B cell (primary cell): ENCODE results near the gene PARD3. TPM values are rescaled to one million over a fixed set of nuclear protein-coding genes. Genes with fewer than 3 reads are reported as not detected.

Experiments used
- ATAC-seq: fragments of 200-7000 bp; cut with Tn5 transposase; one replicate; pipeline ENCODE4 v1.10.0; 2021; ENCODE audit warnings: low read depth, mild to moderate bottlenecking, moderate number of reproducible peaks, moderate library complexity
- CTCF ChIA-PET: fragments of 350-600 bp; sonication (Branson Sonifier 250); formaldehyde crosslinking; loops from one replicate; lab custom pipeline; 2021; ENCODE audit warnings: antibody characterized with exemption, inconsistent platforms; lab: Charles Lee
- POLR2A ChIA-PET: fragments of 350-600 bp; sonication (Branson Sonifier 250); formaldehyde crosslinking; loops from one replicate; lab custom pipeline; 2021; ENCODE audit warnings: antibody characterized with exemption; lab: Charles Lee
- DNase-seq: peaks from one replicate; pipeline ENCODE4 v3.0.0; 2013
- H2AFZ ChIP-seq: 2 replicates; pipeline ENCODE4 v1.6.1; 2012; ENCODE audit warnings: mild to moderate bottlenecking, low read depth, low read length; ENCODE audit not compliant: insufficient read depth, poor library complexity, severe bottlenecking
- H3K27ac ChIP-seq, 2 donors: 1 replicate in 1 of 2; 2 replicates in 1 of 2; pipeline ENCODE4 v1.5.1; 2012 to 2013; ENCODE audit warnings: low read length in 2 of 2, mild to moderate bottlenecking in 2 of 2, moderate library complexity in 1 of 2
- H3K27me3 ChIP-seq, 4 experiments: fragments of 200-600 bp in 1 of 4; sonication (generic) in 1 of 4; replicated peaks in 1 of 4; 1 replicate in 2 of 4; 2 replicates in 2 of 4; pipeline versions ENCODE4 v1.6.1 to v1.7.0; 2013 to 2016; ENCODE audit warnings: low read length in 3 of 4, mild to moderate bottlenecking in 2 of 4, mixed read lengths in 1 of 4, moderate library complexity in 1 of 4; ENCODE audit not compliant: insufficient read depth in 4 of 4, control insufficient read depth in 3 of 4; ENCODE audit errors: control extremely low read depth in 1 of 4
- H3K36me3 ChIP-seq, 2 experiments: replicated peaks in 1 of 2; 1 replicate in 1 of 2; 2 replicates in 1 of 2; pipeline versions ENCODE4 v1.6.1 to v1.7.1; 2013; ENCODE audit warnings: low read length in 1 of 2; ENCODE audit not compliant: insufficient read depth in 2 of 2, control insufficient read depth in 1 of 2; ENCODE audit errors: control extremely low read depth in 1 of 2, extremely low read depth in 1 of 2
- H3K4me1 ChIP-seq, 2 donors: fragments of 200-600 bp in 1 of 2; sonication (generic) in 1 of 2; 1 replicate in 1 of 2; 2 replicates in 1 of 2; pipeline versions ENCODE4 v1.5.1 to v1.6.1; 2013 to 2017; ENCODE audit warnings: low read length in 2 of 2; ENCODE audit not compliant: control insufficient read depth in 2 of 2, insufficient read depth in 2 of 2
- H3K4me2 ChIP-seq: replicated peaks from 2 replicates; pipeline ENCODE3; 2012; ENCODE audit warnings: mild to moderate bottlenecking, low read depth, low read length; ENCODE audit not compliant: poor library complexity, severe bottlenecking
- H3K4me3 ChIP-seq, 5 experiments: fragments of 200-600 bp in 1 of 5; sonication (generic) in 1 of 5; 1 replicate in 3 of 5; 2 replicates in 2 of 5; pipeline versions ENCODE4 v1.5.1 to v1.7.0; 2011 to 2016; ENCODE audit warnings: low read length in 4 of 5, mild to moderate bottlenecking in 4 of 5, low read depth in 2 of 5, control low read depth in 1 of 5, moderate library complexity in 1 of 5; ENCODE audit not compliant: insufficient read depth in 1 of 5; ENCODE audit errors: control extremely low read depth in 1 of 5, extremely low read depth in 1 of 5
- H3K79me2 ChIP-seq: fragments of 200-600 bp; sonication (generic); one replicate; pipeline ENCODE4 v1.6.0; 2016; ENCODE audit warnings: low read length; ENCODE audit not compliant: control insufficient read depth, insufficient read depth
- H3K9ac ChIP-seq: fragments of 200-600 bp; sonication (generic); 2 replicates; pipeline ENCODE4 v1.6.1; 2017; ENCODE audit warnings: mild to moderate bottlenecking, low read length, moderate library complexity
- H3K9me3 ChIP-seq, 3 donors: one replicate each; pipeline versions ENCODE4 v1.6.1 to v1.7.1; 2013; ENCODE audit warnings: low read length in 2 of 3; ENCODE audit not compliant: control insufficient read depth in 2 of 3, insufficient read depth in 1 of 3; ENCODE audit errors: control extremely low read depth in 1 of 3
- H4K20me1 ChIP-seq: 2 replicates; pipeline ENCODE4 v1.6.0; 2012; ENCODE audit warnings: mild to moderate bottlenecking, low read length; ENCODE audit not compliant: insufficient read depth, control insufficient read depth, poor library complexity, severe bottlenecking
- H3K27ac Mint-ChIP-seq: one replicate; pipeline ENCODE4 v1.8.0; 2021; ENCODE audit warnings: mixed read lengths
- H3K27me3 Mint-ChIP-seq: one replicate; pipeline ENCODE4 v1.8.0; 2021; ENCODE audit warnings: mixed read lengths
- H3K4me1 Mint-ChIP-seq: one replicate; pipeline ENCODE4 v1.8.0; 2021; ENCODE audit warnings: mixed read lengths
- H3K4me3 Mint-ChIP-seq: one replicate; pipeline ENCODE4 v1.8.0; 2021; ENCODE audit warnings: mixed read lengths
- H3K9me3 Mint-ChIP-seq: one replicate; pipeline ENCODE4 v1.8.0; 2022; ENCODE audit warnings: mixed read lengths; ENCODE audit not compliant: insufficient read depth
- EZH2 ChIP-seq: IDR thresholded peaks from 2 replicates; pipeline ENCODE4 v1.6.1; 2012; ENCODE audit warnings: borderline replicate concordance, low read depth, mild to moderate bottlenecking, moderate library complexity, low read length; ENCODE audit not compliant: insufficient read depth, poor library complexity, severe bottlenecking
- WGBS: methylation state at CpG from one replicate; pipeline ENCODE4 v1.1.5; 2013; ENCODE audit warnings: missing lambda C conversion rate; ENCODE audit not compliant: insufficient coverage; 5-methylcytosine and 5-hydroxymethylcytosine counted together
- intact Hi-C: fragments of 100-400 bp; cut with micrococcal nuclease; formaldehyde crosslinking; loops from one replicate; pipeline ENCODE4 v1.10.0; 2022
- polyA plus RNA-seq: library from polyadenylated mRNA; depleted of rRNA; stranded (reverse); fragments of >200 nt; gene quantifications from 2 replicates; pipeline ENCODE4 v1.2.3, GENCODE V29; 2012
- total RNA-seq, 2 donors: library from RNA; stranded (reverse); fragments of 120-200 nt in 1 of 2; gene quantifications; 1 replicate in 1 of 2; 2 replicates in 1 of 2; pipeline versions ENCODE4 v1.2.3 to v1.2.4, GENCODE V29; 2013 to 2022
- TF ChIP-seq, protein P1 (sequence below): fragments of 200-600 bp; IDR thresholded peaks from one replicate; pipeline ENCODE4 v1.8.0; 2022; ENCODE audit warnings: antibody characterized with exemption, mild to moderate bottlenecking

Gene PARD3
- total and polyA plus RNA-seq, 2 donors (not counting 1 experiment from before 2014, with no cell fraction given), result not detected

GRCh38 chr10:34786464-34786863, 28.6 kb downstream of the PARD3 start:
- POLR2A ChIA-PET, result no interaction called here
- H3K4me1 ChIP-seq, result no peaks in the 10 kb centered on the region
- no peak overlapping the region for H2AFZ ChIP-seq
- no peak overlapping the region for H3K9ac ChIP-seq
- TF ChIP-seq EZH2, result no peak
- no peaks in the 10 kb centered on the region for H4K20me1 ChIP-seq
- no peak overlapping the region for H3K4me2 ChIP-seq
- H3K27ac Mint-ChIP-seq, result no peak overlapping the region
- no peaks in the 10 kb centered on the region for H3K79me2 ChIP-seq
- no CpG with 5 or more reads among the region's 1 CpG for WGBS
- no peak overlapping the region for H3K4me3 ChIP-seq
- intact Hi-C loops, result no loop called here
- H3K27ac ChIP-seq, result no peak overlapping the region
- no peaks in the 10 kb centered on the region for H3K27me3 ChIP-seq
- H3K9me3 Mint-ChIP-seq, result no peaks in the 10 kb centered on the region
- H3K27me3 Mint-ChIP-seq, result peaks cover 2% of the 10 kb centered on the region
- no peaks in the 10 kb centered on the region for H3K36me3 ChIP-seq
- no peaks in the 10 kb centered on the region for H3K4me1 Mint-ChIP-seq
- CTCF ChIA-PET, result no interaction called here
- ATAC-seq (no peak), DNase-seq (no peak)
- no peaks in the 10 kb centered on the region for H3K9me3 ChIP-seq
- H3K4me3 Mint-ChIP-seq, result no peak overlapping the region

GRCh38 chr10:34781711-34782110, 33.4 kb downstream of the PARD3 start:
- H3K4me1 Mint-ChIP-seq, result peaks cover 6% of the 10 kb centered on the region
- POLR2A ChIA-PET, result no interaction called here

More at GRCh38 chr10:34781711-34782110, 33.4 kb downstream of the PARD3 start:
- Mint-ChIP-seq H3K27me3 (peaks cover 5% of the 10 kb centered on the region), H3K27ac (no peak overlapping the region), H3K4me3 (no peak overlapping the region), H3K9me3 (no peaks in the 10 kb centered on the region)
- H3K9ac ChIP-seq, result no peak overlapping the region
- H3K4me1 ChIP-seq, result no peaks in the 10 kb centered on the region
- CTCF ChIA-PET, result no interaction called here
- H4K20me1 ChIP-seq, result no peaks in the 10 kb centered on the region
- ATAC-seq, result no peak
- TF ChIP-seq, protein P1, sequence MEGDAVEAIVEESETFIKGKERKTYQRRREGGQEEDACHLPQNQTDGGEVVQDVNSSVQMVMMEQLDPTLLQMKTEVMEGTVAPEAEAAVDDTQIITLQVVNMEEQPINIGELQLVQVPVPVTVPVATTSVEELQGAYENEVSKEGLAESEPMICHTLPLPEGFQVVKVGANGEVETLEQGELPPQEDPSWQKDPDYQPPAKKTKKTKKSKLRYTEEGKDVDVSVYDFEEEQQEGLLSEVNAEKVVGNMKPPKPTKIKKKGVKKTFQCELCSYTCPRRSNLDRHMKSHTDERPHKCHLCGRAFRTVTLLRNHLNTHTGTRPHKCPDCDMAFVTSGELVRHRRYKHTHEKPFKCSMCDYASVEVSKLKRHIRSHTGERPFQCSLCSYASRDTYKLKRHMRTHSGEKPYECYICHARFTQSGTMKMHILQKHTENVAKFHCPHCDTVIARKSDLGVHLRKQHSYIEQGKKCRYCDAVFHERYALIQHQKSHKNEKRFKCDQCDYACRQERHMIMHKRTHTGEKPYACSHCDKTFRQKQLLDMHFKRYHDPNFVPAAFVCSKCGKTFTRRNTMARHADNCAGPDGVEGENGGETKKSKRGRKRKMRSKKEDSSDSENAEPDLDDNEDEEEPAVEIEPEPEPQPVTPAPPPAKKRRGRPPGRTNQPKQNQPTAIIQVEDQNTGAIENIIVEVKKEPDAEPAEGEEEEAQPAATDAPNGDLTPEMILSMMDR, result no peak
- TF ChIP-seq EZH2, result no peak
- H3K9me3 ChIP-seq, result no peaks in the 10 kb centered on the region
- H2AFZ ChIP-seq, result no peak overlapping the region
- intact Hi-C loops, result no loop called here
- H3K27ac ChIP-seq, result no peak overlapping the region
- H3K4me3 ChIP-seq, result no peak overlapping the region
- no peaks in the 10 kb centered on the region for H3K27me3 ChIP-seq
- no peaks in the 10 kb centered on the region for H3K79me2 ChIP-seq
- no peaks in the 10 kb centered on the region for H3K36me3 ChIP-seq
- DNase-seq, result no peak
- 100% methylated on average over 2 of the region's 3 CpGs for WGBS
- H3K4me2 ChIP-seq, result no peak overlapping the region
